GM19463 (cell line): ENCODE measurements around the gene CNTN1.
"Not testable (repeated sequence)": the region's sequence is repeated elsewhere in the genome, so short reads cannot be mapped to it uniquely, and the experiment has no call there.

ENCODE experiments used
- ATAC-seq: cut with Tn5 transposase; IDR thresholded peaks from one replicate; pipeline ENCODE4 v1.9.1; 2021; ENCODE audit warnings: mild to moderate bottlenecking, moderate library complexity; ENCODE audit not compliant: unreplicated experiment

Gene CNTN1

GRCh38 chr12:41023836-41024235 is 331.6 kb downstream of the CNTN1 start:
- no peak for ATAC-seq

DNA sequence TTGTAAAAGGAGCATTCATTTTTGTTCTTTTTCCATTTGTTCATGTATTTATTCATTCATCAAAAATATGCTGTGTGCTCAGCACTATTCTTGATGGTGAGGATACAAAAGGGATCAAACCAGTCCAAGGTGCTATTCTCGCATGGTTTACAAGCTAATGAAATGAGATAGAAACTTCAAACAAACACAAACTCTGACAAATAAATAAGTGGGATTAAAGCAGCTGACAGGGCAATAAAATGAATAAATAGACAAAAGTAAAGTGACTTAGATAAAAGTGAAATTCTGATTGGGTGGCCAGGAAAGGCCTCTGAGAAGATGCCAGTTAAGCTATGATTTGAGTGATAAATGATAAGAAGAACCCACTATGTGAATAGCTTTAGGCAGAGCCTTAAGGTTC is 333.9 kb downstream of the CNTN1 start:
- ATAC-seq = no peak

- no peak for ATAC-seq
These were observed 340.1 kb downstream of the CNTN1 start for GRCh38 chr12:41032386-41032785.

GRCh38 chr12:41034686-41035085 is 342.4 kb downstream of the CNTN1 start:
- ATAC-seq = no peak

DNA sequence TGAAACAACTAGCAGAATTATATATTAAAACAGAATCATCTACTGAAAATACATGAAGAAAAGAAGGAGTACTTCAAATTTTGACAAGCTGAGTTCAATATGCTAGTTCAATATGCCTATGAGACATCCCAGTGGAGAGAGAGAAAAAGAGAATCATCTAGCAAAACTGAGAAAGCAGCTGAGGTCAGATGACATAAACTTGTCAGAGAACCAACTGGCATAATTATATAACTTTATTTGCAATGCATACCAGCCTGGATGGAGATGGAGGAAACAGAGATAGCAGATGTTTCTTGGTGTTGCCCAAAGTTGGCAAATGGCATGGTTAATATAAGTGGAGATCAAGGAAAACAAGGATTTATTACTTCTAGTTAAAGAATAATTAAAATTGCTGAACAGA is 347.2 kb downstream of the CNTN1 start:
- ATAC-seq = no peak

- ATAC-seq = no peak
These were observed 353.3 kb downstream of the CNTN1 start for GRCh38 chr12:41045509-41045908.

GRCh38 chr12:41049033-41049432 is 356.8 kb downstream of the CNTN1 start:
- no peak for ATAC-seq

DNA sequence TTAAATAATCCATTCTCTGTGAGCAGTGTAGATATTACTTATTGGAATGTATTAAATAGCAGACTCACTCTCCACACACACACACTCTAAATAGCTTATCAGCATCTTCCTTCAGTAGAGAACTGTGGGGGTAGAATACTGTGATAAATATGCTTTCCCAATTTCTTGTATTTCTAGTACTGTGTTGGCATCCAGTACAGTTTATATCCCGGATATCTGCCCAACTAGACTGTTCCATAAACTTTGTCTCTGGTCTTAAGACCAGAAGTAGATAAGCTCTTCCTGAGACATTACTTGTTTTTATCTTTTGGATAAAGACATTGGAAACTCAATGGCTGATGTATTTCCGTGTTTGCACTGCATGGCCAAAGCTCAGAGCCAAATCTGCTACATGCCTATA is 359.7 kb downstream of the CNTN1 start:
- no peak for ATAC-seq

- no peak for ATAC-seq
These were observed 360.2 kb downstream of the CNTN1 start for GRCh38 chr12:41052441-41052840.

DNA sequence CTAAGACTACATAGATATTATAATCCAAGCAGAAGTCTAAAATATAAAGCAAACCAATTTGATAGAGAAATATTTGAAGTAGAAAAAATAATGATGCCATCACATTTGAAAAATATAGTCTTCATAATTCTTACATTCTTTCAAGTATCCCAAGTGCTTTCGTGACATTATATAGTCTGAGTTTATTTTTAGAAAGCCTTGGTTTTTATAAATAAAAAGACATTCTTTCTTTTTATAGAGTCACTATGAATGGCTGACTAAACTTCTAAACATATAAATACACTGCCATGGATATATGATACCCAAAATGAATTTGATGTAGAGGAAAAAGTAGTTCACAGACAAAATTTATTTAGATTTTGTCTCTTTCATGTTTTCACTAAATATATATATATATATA is 360.8 kb downstream of the CNTN1 start:
- no peak for ATAC-seq

GRCh38 chr12:41055875-41056577 is 363.8 kb downstream of the CNTN1 start:
- no peak for ATAC-seq

- no peak for ATAC-seq
These were observed 366.0 kb downstream of the CNTN1 start for GRCh38 chr12:41058266-41058665.

GRCh38 chr12:41061192-41061591 is 369.0 kb downstream of the CNTN1 start:
- no peak for ATAC-seq

DNA sequence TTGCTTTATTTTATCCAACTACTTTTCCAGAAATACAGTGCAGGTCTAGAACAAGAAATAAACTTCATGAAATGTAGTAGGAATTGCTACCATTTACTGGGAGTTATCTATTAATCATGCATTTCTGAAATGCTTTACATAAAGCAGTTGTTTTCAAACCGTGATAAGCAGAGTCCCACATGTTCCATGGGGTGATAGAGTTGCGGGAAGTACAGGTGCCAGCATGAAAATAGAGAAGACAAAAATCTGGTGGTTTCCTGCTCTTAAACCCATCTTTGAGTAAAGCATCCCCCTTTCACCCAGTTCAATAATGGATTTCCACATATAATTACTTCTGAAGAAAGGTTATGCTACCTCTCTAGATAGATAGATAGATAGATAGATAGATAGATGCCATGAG is 372.2 kb downstream of the CNTN1 start:
- no peak for ATAC-seq

GRCh38 chr12:41067941-41068645 is 375.9 kb downstream of the CNTN1 start:
- ATAC-seq = no peak

GRCh38 chr12:41073633-41074472 is 381.6 kb downstream of the CNTN1 start:
- peak; percentile 72 for ATAC-seq

DNA sequence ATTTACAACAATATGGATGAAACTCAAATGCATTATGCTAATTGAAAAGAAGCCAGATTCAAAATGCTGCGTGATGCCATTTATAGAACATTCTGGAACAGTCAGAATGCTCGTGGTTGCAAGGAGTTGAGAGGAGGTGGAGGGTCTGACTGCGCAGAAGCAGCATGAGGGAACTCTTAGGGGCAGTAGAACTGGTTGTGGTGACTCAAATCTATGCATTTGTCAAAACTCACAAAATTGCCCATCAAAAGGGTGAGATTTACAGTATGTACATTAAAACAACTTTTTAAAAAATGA is 382.2 kb downstream of the CNTN1 start:
- ATAC-seq = peak; percentile 20

DNA sequence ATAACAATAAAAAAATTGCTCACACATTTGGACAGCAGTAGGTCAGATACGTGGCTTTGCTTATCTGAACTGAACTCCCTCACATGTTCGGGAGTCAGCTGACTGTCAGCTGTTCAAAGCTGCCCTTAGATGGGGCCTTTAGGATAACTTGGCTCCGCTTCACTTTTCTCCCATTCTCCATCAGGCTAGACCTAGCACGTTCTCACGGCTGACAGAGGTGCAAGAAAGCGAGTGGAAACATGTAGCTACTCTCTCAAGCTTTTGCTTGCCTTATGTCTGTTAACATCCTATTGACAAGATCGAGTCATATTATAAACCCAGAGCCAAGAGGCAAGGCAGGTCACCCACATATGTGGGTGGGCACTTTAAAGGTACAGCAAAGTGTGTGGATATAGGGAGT is 383.9 kb downstream of the CNTN1 start:
- ATAC-seq = no peak

GRCh38 chr12:41081241-41081640 is 389.0 kb downstream of the CNTN1 start:
- ATAC-seq = not testable (repeated sequence)

DNA sequence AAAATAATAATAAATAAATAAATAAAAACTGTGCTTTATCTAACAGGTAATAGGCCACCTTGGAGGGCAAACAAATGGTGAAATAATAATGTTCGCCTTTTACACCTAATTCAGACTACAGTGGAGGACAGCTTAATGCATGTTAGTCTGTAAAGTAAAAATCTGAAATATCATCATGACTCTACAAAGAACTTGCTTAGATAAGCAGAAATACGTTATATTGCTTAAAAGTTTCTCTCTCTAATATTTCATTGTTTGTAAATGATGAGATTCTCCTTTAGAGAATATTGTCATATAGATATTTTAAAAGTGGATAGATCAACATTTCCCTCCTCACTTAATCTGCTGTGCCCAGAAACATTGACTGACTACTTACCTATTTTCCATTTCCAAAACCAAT is 397.2 kb downstream of the CNTN1 start:
- no peak for ATAC-seq

DNA sequence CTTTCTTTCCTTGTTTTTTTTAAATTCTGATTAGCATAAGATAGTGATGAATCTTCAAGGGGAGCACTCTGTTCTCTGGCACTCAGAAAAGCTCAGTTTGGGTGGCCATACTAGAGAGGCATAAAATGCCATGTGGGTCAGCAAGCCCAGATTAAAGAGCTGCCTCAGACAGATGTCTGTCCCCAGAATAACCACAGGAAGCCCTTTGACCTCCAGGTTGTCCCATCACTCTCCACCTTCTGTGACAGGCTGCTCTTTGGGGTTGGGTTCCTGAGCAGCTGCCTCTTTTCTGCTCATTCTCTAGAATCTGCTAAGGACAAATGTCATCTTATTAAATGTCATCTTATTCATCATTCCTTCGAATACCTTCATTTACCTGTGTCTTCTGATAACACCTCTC is 399.9 kb downstream of the CNTN1 start:
- ATAC-seq = no peak

- ATAC-seq = no peak
These were observed 404.6 kb downstream of the CNTN1 start for GRCh38 chr12:41096797-41097196.
